ENCODE data around the gene ELL2.

DNA sequence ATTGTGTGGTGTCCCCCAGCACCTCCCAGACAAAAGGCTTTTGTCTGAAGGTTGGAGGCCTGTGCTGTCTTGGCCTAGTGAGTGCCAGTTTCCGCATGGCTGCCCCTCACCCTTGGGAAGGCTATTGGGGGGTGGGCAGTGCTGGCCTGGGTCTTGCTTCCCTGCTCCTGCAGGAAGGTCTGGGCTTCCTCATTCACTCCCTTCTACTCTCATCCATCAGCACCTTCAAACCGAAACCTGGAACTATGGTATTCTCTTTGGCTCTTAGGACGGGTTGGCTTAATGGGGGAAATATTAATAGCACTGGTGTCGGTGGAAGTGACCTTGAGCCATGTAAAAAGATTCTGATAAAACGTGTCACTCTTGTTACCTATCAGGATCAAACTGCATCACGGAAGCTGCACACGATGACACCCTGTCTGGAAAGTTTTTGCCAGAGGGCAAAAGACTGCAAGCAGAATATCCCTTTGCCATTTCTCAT lies 105.1 kb downstream of the ELL2 start:
- no peak for TF ChIP-seq EZH2 (IDR thresholded peaks at IDR 0.05)
- TF ChIP-seq POLR2AphosphoS5 (IDR thresholded peaks at IDR 0.05; ENCODE audit: borderline replicate concordance, low read depth, low read length): no peak
